Adrenal gland (tissue), 5 donors: ENCODE measurements around the gene MAST4.

Experiments used
- CTCF ChIP-seq, 6 experiments: fragments of 450-650 bp in 4 of 6; fragments of 200-600 bp in 2 of 6; sonication (generic) in 1 of 6; IDR thresholded peaks; 1 replicate in 5 of 6; 2 replicates in 1 of 6; pipeline versions ENCODE4 v1.5.1 to v1.8.0; 2016 to 2021; ENCODE audit warnings: antibody characterized with exemption in 6 of 6, mild to moderate bottlenecking in 2 of 6, moderate library complexity in 1 of 6
- POLR2A ChIP-seq, 2 donors: fragments of 450-650 bp; IDR thresholded peaks; one replicate each; pipeline ENCODE4 v1.6.1; 2017; ENCODE audit warnings: antibody characterized with exemption in 2 of 2, mild to moderate bottlenecking in 2 of 2, moderate library complexity in 1 of 2
- donor health status: DM: no; HTN: no; CAD: no.

GRCh38 chr5:66849803-66850202, 253.6 kb downstream of the MAST4 start:
- TF ChIP-seq CTCF (IDR thresholded peaks at IDR 0.05): no peak
- no peak for TF ChIP-seq POLR2A (IDR thresholded peaks at IDR 0.05)
